B cell (primary cell): ENCODE data around the gene LBHD1. TPM values are rescaled to one million over a fixed set of nuclear protein-coding genes. Genes with fewer than 3 reads are reported as not detected.
A peak's percentile ranks its signal among the peaks of the same experiment; 100 is the strongest.

ENCODE experiments used
- ATAC-seq: fragments of 200-7000 bp; cut with Tn5 transposase; one replicate; pipeline ENCODE4 v1.10.0; 2021; ENCODE audit warnings: low read depth, mild to moderate bottlenecking, moderate number of reproducible peaks, moderate library complexity
- CTCF ChIA-PET: fragments of 350-600 bp; sonication (Branson Sonifier 250); formaldehyde crosslinking; loops from one replicate; lab custom pipeline; 2021; ENCODE audit warnings: antibody characterized with exemption, inconsistent platforms; lab: Charles Lee
- POLR2A ChIA-PET: fragments of 350-600 bp; sonication (Branson Sonifier 250); formaldehyde crosslinking; loops from one replicate; lab custom pipeline; 2021; ENCODE audit warnings: antibody characterized with exemption; lab: Charles Lee
- DNase-seq: peaks from one replicate; pipeline ENCODE4 v3.0.0; 2013
- H2AFZ ChIP-seq: 2 replicates; pipeline ENCODE4 v1.6.1; 2012; ENCODE audit warnings: mild to moderate bottlenecking, low read depth, low read length; ENCODE audit not compliant: insufficient read depth, poor library complexity, severe bottlenecking
- H3K27ac ChIP-seq, 2 donors: 1 replicate in 1 of 2; 2 replicates in 1 of 2; pipeline ENCODE4 v1.5.1; 2012 to 2013; ENCODE audit warnings: low read length in 2 of 2, mild to moderate bottlenecking in 2 of 2, moderate library complexity in 1 of 2
- H3K27me3 ChIP-seq, 4 experiments: fragments of 200-600 bp in 1 of 4; sonication (generic) in 1 of 4; replicated peaks in 1 of 4; 1 replicate in 2 of 4; 2 replicates in 2 of 4; pipeline versions ENCODE4 v1.6.1 to v1.7.0; 2013 to 2016; ENCODE audit warnings: low read length in 3 of 4, mild to moderate bottlenecking in 2 of 4, mixed read lengths in 1 of 4, moderate library complexity in 1 of 4; ENCODE audit not compliant: insufficient read depth in 4 of 4, control insufficient read depth in 3 of 4; ENCODE audit errors: control extremely low read depth in 1 of 4
- H3K36me3 ChIP-seq, 2 experiments: replicated peaks in 1 of 2; 1 replicate in 1 of 2; 2 replicates in 1 of 2; pipeline versions ENCODE4 v1.6.1 to v1.7.1; 2013; ENCODE audit warnings: low read length in 1 of 2; ENCODE audit not compliant: insufficient read depth in 2 of 2, control insufficient read depth in 1 of 2; ENCODE audit errors: control extremely low read depth in 1 of 2, extremely low read depth in 1 of 2
- H3K4me1 ChIP-seq, 2 donors: fragments of 200-600 bp in 1 of 2; sonication (generic) in 1 of 2; 1 replicate in 1 of 2; 2 replicates in 1 of 2; pipeline versions ENCODE4 v1.5.1 to v1.6.1; 2013 to 2017; ENCODE audit warnings: low read length in 2 of 2; ENCODE audit not compliant: control insufficient read depth in 2 of 2, insufficient read depth in 2 of 2
- H3K4me2 ChIP-seq: replicated peaks from 2 replicates; pipeline ENCODE3; 2012; ENCODE audit warnings: mild to moderate bottlenecking, low read depth, low read length; ENCODE audit not compliant: poor library complexity, severe bottlenecking
- H3K4me3 ChIP-seq, 5 experiments: fragments of 200-600 bp in 1 of 5; sonication (generic) in 1 of 5; 1 replicate in 3 of 5; 2 replicates in 2 of 5; pipeline versions ENCODE4 v1.5.1 to v1.7.0; 2011 to 2016; ENCODE audit warnings: low read length in 4 of 5, mild to moderate bottlenecking in 4 of 5, low read depth in 2 of 5, control low read depth in 1 of 5, moderate library complexity in 1 of 5; ENCODE audit not compliant: insufficient read depth in 1 of 5; ENCODE audit errors: control extremely low read depth in 1 of 5, extremely low read depth in 1 of 5
- H3K79me2 ChIP-seq: fragments of 200-600 bp; sonication (generic); one replicate; pipeline ENCODE4 v1.6.0; 2016; ENCODE audit warnings: low read length; ENCODE audit not compliant: control insufficient read depth, insufficient read depth
- H3K9ac ChIP-seq: fragments of 200-600 bp; sonication (generic); 2 replicates; pipeline ENCODE4 v1.6.1; 2017; ENCODE audit warnings: mild to moderate bottlenecking, low read length, moderate library complexity
- H3K9me3 ChIP-seq, 3 donors: one replicate each; pipeline versions ENCODE4 v1.6.1 to v1.7.1; 2013; ENCODE audit warnings: low read length in 2 of 3; ENCODE audit not compliant: control insufficient read depth in 2 of 3, insufficient read depth in 1 of 3; ENCODE audit errors: control extremely low read depth in 1 of 3
- H4K20me1 ChIP-seq: 2 replicates; pipeline ENCODE4 v1.6.0; 2012; ENCODE audit warnings: mild to moderate bottlenecking, low read length; ENCODE audit not compliant: insufficient read depth, control insufficient read depth, poor library complexity, severe bottlenecking
- H3K27ac Mint-ChIP-seq: one replicate; pipeline ENCODE4 v1.8.0; 2021; ENCODE audit warnings: mixed read lengths
- H3K27me3 Mint-ChIP-seq: one replicate; pipeline ENCODE4 v1.8.0; 2021; ENCODE audit warnings: mixed read lengths
- H3K4me1 Mint-ChIP-seq: one replicate; pipeline ENCODE4 v1.8.0; 2021; ENCODE audit warnings: mixed read lengths
- H3K4me3 Mint-ChIP-seq: one replicate; pipeline ENCODE4 v1.8.0; 2021; ENCODE audit warnings: mixed read lengths
- H3K9me3 Mint-ChIP-seq: one replicate; pipeline ENCODE4 v1.8.0; 2022; ENCODE audit warnings: mixed read lengths; ENCODE audit not compliant: insufficient read depth
- EZH2 ChIP-seq: IDR thresholded peaks from 2 replicates; pipeline ENCODE4 v1.6.1; 2012; ENCODE audit warnings: borderline replicate concordance, low read depth, mild to moderate bottlenecking, moderate library complexity, low read length; ENCODE audit not compliant: insufficient read depth, poor library complexity, severe bottlenecking
- WGBS: methylation state at CpG from one replicate; pipeline ENCODE4 v1.1.5; 2013; ENCODE audit warnings: missing lambda C conversion rate; ENCODE audit not compliant: insufficient coverage; 5-methylcytosine and 5-hydroxymethylcytosine counted together
- intact Hi-C: fragments of 100-400 bp; cut with micrococcal nuclease; formaldehyde crosslinking; loops from one replicate; pipeline ENCODE4 v1.10.0; 2022
- polyA plus RNA-seq: library from polyadenylated mRNA; depleted of rRNA; stranded (reverse); fragments of >200 nt; gene quantifications from 2 replicates; pipeline ENCODE4 v1.2.3, GENCODE V29; 2012
- total RNA-seq, 2 donors: library from RNA; stranded (reverse); fragments of 120-200 nt in 1 of 2; gene quantifications; 1 replicate in 1 of 2; 2 replicates in 1 of 2; pipeline versions ENCODE4 v1.2.3 to v1.2.4, GENCODE V29; 2013 to 2022
- TF ChIP-seq, protein P1 (sequence below): fragments of 200-600 bp; IDR thresholded peaks from one replicate; pipeline ENCODE4 v1.8.0; 2022; ENCODE audit warnings: antibody characterized with exemption, mild to moderate bottlenecking

Gene LBHD1
- total and polyA plus RNA-seq, 2 donors (not counting 1 experiment from before 2014, with no cell fraction given): 19.3 to 33.3 TPM

DNA sequence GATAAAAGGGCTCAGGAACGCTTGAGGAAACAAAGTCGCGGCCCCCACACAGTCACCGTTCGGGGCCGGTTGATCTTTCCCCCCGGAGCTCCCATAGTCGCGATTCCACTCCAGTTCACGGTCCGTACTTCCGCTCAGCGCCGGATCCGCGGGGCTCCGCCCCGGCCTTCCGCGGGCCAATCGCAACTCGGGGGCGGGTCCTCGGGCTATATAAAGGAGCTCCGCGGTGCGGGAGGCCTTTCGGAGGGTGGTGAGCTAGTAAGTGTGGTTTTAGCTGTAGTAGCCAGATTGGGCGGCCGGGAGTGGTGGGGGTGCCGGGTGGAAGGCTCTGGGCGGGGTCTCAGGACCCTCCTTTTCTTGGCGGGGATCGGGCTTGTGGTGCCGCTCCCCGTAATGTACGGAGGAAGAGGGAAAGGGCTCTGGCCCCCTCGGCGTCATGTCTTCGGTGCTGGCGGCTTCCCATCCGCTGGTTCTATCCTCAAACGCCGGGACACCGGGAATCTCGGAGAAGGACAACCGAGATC lies 6.9 kb downstream of the LBHD1 start, which contains the start of the genes C11orf98 and CSKMT:
Gene C11orf98 (minus strand): TSS at position 136 of the 524 bp plus-strand sequence. CDS start 41 bp downstream, at position 95.
Gene CSKMT (plus strand): TSS at position 238 of the 524 bp plus-strand sequence. CDS start 568 bp downstream, outside the sequence.
- Histone ChIP-seq H3K27ac (peak within 1 kb of the TSS; percentile 73 to 81), H3K4me2 (peak within 1 kb of the TSS; percentile 78), H2AFZ (peak within 1 kb of the TSS; percentile 96), H3K27me3 (no peaks in the 10 kb centered on the region), H3K4me1 (peaks cover 17 to 35% of the 10 kb centered on the region in 2 donors), H4K20me1 (peaks cover 9% of the 10 kb centered on the region), H3K36me3 (peaks cover 5 to 19% of the 10 kb centered on the region in 2 experiments), H3K9me3 (no peaks in the 10 kb centered on the region), H3K9ac (peak within 1 kb of the TSS; percentile 82), H3K79me2 (peaks cover 50% of the 10 kb centered on the region), H3K4me3 (peak within 1 kb of the TSS; percentile 79 to 98 (median 91))
- TF ChIP-seq, protein P1, sequence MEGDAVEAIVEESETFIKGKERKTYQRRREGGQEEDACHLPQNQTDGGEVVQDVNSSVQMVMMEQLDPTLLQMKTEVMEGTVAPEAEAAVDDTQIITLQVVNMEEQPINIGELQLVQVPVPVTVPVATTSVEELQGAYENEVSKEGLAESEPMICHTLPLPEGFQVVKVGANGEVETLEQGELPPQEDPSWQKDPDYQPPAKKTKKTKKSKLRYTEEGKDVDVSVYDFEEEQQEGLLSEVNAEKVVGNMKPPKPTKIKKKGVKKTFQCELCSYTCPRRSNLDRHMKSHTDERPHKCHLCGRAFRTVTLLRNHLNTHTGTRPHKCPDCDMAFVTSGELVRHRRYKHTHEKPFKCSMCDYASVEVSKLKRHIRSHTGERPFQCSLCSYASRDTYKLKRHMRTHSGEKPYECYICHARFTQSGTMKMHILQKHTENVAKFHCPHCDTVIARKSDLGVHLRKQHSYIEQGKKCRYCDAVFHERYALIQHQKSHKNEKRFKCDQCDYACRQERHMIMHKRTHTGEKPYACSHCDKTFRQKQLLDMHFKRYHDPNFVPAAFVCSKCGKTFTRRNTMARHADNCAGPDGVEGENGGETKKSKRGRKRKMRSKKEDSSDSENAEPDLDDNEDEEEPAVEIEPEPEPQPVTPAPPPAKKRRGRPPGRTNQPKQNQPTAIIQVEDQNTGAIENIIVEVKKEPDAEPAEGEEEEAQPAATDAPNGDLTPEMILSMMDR: no peak
- TF ChIP-seq EZH2: no peak
- Mint-ChIP-seq H3K4me3 (peak within 1 kb of the TSS; percentile 97), H3K27me3 (no peaks in the 10 kb centered on the region), H3K27ac (peak within 1 kb of the TSS; percentile 93), H3K4me1 (peaks cover 45% of the 10 kb centered on the region), H3K9me3 (no peaks in the 10 kb centered on the region)
- ATAC-seq: peak; percentile 90
- CTCF ChIA-PET: interaction anchor here (0.6 to 2.0 kb wide), 17 partner anchors 10 to 241 kb away, joined by 3 to 17 read pairs (median 4); partner anchors contain the start of genes B3GAT3, INTS5 and TUT1
- intact Hi-C loops: loop anchor here (1.0 to 2.0 kb wide), 7 partner anchors 12 to 74 kb away; partner anchors contain the start of genes EML3, GANAB, INTS5 and TUT1
- POLR2A ChIA-PET: interaction anchor here (0.6 to 3.6 kb wide), 29 partner anchors 8 to 1543 kb away, joined by 3 to 62 read pairs (median 6); partner anchors contain the start of genes B3GAT3, BSCL2, EEF1G and GANAB
- peak; percentile 95 for DNase-seq
- under 1% methylated on average over 46 of the region's 47 CpGs for WGBS
